GM18870 (cell line): ENCODE results near the gene TNFRSF14.

Experiments
- ATAC-seq: cut with Tn5 transposase; IDR thresholded peaks from one replicate; pipeline ENCODE4 v1.9.1; 2021; ENCODE audit warnings: moderate library complexity; ENCODE audit not compliant: unreplicated experiment

The TNFRSF14 gene

GRCh38 chr1:2523191-2523890 is 32.8 kb upstream of the TNFRSF14 start:
- no peak for ATAC-seq

GRCh38 chr1:2523891-2524609 is 32.1 kb upstream of the TNFRSF14 start:
- no peak for ATAC-seq

- no peak for ATAC-seq
Observed at GRCh38 chr1:2525572-2525919, 30.6 kb upstream of the TNFRSF14 start.

GRCh38 chr1:2525920-2526823 is 30.0 kb upstream of the TNFRSF14 start, which contains the start of gene PANK4:
Gene PANK4 (minus strand): TSS chr1:2526596. CDS start chr1:2526587, 9 bp downstream.
- ATAC-seq, result peak; percentile 69

GRCh38 chr1:2526824-2527555 is 29.2 kb upstream of the TNFRSF14 start:
- ATAC-seq, result peak; percentile 43

- ATAC-seq, result no peak
Observed at GRCh38 chr1:2527556-2527860, 28.7 kb upstream of the TNFRSF14 start.

- ATAC-seq, result no peak
Observed at GRCh38 chr1:2528016-2528415, 28.2 kb upstream of the TNFRSF14 start.

- no peak for ATAC-seq
Observed at GRCh38 chr1:2528611-2528965, 27.6 kb upstream of the TNFRSF14 start.

GRCh38 chr1:2528966-2529783 is 27.0 kb upstream of the TNFRSF14 start:
- ATAC-seq, result no peak

GRCh38 chr1:2529784-2530512 is 26.2 kb upstream of the TNFRSF14 start, which contains the start of gene HES5:
Gene HES5 (minus strand): TSS chr1:2530263. CDS start chr1:2530164, 99 bp downstream.
- ATAC-seq, result no peak

- no peak for ATAC-seq
Observed at GRCh38 chr1:2530513-2531361, 25.4 kb upstream of the TNFRSF14 start.

- no peak for ATAC-seq
Observed at GRCh38 chr1:2532485-2533160, 23.5 kb upstream of the TNFRSF14 start.

GRCh38 chr1:2533365-2533764 is 22.8 kb upstream of the TNFRSF14 start:
- ATAC-seq, result no peak

GRCh38 chr1:2534315-2534686 is 21.9 kb upstream of the TNFRSF14 start:
- ATAC-seq, result no peak

- no peak for ATAC-seq
Observed at GRCh38 chr1:2534687-2535441, 21.3 kb upstream of the TNFRSF14 start.

- no peak for ATAC-seq
Observed at GRCh38 chr1:2535455-2535854, 20.7 kb upstream of the TNFRSF14 start.

- ATAC-seq, result no peak
Observed at GRCh38 chr1:2535981-2536380, 20.2 kb upstream of the TNFRSF14 start.
